C4-2B (cell line): ENCODE results near the gene OR4K2.
"Not testable (repeated sequence)": the region's sequence is repeated elsewhere in the genome, so short reads cannot be mapped to it uniquely, and the experiment has no call there.

Experiments
- H3K27ac ChIP-seq: fragments of 450-650 bp; 2 replicates; pipeline ENCODE4 v1.5.1; 2017
- ZFX ChIP-seq: fragments of 450-650 bp; IDR thresholded peaks from 2 replicates; pipeline ENCODE4 v1.6.1; 2017
- TF ChIP-seq, protein P1 (sequence below): fragments of 450-650 bp; conservative IDR thresholded peaks from 2 replicates; pipeline ENCODE4 v1.5.1; 2017; ENCODE audit warnings: mild to moderate bottlenecking

The OR4K2 gene, protein sequence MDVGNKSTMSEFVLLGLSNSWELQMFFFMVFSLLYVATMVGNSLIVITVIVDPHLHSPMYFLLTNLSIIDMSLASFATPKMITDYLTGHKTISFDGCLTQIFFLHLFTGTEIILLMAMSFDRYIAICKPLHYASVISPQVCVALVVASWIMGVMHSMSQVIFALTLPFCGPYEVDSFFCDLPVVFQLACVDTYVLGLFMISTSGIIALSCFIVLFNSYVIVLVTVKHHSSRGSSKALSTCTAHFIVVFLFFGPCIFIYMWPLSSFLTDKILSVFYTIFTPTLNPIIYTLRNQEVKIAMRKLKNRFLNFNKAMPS

DNA sequence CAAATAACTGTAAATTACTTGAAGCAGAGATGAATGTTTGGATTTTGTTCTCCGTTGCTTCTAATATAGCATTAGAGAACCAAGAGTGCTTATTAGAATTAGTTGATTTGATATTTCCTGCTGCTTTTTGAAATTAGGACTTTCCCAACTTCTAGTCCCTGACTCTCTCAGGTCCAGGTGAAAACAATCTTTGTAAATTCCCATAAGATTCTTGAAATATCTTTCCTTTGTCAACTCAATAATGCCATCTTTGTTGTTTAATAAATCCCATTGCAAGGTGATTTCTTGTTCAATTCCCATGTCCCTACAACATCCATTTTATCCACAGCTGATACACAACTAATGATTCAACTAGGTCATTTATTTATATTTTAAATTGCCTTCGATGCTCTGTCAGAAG, at the start of gene OR4K2:
Gene OR4K2, plus strand, starts transcription at position 301 of the 400 bp plus-strand sequence. CDS start 1,126 bp downstream, outside the sequence.
- no peak within 1 kb of the TSS for H3K27ac ChIP-seq
- TF ChIP-seq, protein P1, sequence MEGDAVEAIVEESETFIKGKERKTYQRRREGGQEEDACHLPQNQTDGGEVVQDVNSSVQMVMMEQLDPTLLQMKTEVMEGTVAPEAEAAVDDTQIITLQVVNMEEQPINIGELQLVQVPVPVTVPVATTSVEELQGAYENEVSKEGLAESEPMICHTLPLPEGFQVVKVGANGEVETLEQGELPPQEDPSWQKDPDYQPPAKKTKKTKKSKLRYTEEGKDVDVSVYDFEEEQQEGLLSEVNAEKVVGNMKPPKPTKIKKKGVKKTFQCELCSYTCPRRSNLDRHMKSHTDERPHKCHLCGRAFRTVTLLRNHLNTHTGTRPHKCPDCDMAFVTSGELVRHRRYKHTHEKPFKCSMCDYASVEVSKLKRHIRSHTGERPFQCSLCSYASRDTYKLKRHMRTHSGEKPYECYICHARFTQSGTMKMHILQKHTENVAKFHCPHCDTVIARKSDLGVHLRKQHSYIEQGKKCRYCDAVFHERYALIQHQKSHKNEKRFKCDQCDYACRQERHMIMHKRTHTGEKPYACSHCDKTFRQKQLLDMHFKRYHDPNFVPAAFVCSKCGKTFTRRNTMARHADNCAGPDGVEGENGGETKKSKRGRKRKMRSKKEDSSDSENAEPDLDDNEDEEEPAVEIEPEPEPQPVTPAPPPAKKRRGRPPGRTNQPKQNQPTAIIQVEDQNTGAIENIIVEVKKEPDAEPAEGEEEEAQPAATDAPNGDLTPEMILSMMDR = no peak
- TF ChIP-seq ZFX = no peak

DNA sequence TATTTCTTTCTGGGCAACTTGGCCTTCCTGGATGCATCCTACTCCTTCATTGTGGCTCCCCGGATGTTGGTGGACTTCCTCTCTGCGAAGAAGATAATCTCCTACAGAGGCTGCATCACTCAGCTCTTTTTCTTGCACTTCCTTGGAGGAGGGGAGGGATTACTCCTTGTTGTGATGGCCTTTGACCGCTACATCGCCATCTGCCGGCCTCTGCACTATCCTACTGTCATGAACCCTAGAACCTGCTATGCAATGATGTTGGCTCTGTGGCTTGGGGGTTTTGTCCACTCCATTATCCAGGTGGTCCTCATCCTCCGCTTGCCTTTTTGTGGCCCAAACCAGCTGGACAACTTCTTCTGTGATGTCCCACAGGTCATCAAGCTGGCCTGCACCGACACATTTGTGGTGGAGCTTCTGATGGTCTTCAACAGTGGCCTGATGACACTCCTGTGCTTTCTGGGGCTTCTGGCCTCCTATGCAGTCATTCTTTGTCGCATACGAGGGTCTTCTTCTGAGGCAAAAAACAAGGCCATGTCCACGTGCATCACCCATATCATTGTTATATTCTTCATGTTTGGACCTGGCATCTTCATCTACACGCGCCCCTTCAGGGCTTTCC, 47.2 kb upstream of the OR4K2 start:
- not testable (repeated sequence) for H3K27ac ChIP-seq
- TF ChIP-seq, protein P1 = peak; percentile 49

DNA sequence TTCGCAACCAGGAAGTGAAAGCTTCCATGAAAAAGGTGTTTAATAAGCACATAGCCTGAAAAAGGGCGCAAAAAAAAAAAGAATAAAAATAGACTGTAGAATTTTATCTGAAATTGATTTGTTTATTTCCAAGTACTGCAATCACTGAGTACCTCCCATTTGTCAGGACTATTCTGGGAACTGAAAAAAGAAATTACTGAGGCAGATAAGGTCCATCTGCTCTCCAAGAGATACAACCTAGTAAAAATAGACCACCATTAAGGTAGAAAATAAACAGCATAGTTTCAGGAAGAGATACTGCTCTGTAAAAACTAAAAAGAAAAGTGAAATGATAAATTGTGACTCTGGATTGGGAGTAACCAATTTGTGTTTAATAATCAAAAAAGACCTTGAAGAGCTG, 46.6 kb upstream of the OR4K2 start:
- TF ChIP-seq ZFX = no peak
- TF ChIP-seq, protein P1 = no peak
- no peak overlapping the region for H3K27ac ChIP-seq

DNA sequence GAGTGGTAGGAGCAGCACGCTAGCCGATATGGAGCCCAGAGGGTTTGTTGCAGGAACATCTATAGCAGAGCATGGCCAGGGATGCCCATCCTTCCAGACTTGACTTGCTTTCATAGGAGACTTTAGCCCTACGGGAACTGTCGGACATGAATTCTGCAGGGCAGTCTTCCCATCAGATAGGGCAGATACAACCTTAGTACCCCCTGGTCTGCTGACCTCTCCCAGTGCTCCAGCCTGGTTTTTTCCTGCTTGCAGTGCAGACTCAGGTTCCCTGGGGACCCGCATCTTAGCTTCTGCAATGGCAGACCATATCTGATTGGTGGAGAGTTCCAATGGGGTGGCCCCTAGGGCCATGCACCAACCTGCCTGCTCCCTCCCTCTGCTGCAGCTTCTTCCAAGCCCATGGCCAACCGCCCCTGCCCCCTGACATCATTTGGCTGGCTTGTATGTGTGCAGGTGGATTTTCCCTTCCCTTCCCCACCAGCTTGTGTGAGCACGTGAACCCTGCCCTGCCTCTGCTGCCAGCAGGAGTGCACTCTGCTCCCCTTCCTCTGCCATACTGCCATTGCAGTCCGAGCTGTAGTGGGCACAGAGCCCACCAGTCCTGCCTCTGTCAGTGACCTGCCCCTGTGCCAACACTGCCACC, 40.6 kb upstream of the OR4K2 start:
- H3K27ac ChIP-seq = not testable (repeated sequence)

DNA sequence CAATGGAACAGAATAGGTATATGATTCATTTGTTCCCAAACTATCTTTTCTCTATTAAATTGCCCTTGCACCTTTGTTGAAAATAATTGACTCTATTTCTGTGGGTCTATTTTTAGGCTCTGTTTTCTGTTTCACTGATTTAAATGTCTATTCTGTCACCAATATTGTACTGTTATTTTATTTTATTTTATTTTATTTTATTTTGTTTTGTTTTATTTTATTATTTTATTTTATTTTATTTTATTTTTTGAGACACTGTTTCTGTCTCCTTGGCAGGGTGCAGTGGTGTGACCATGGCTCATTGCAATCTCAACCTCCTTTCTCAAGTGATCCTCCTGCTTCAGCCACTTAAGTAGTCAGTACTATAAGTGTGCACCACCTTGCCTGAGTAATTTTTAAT, 36.5 kb upstream of the OR4K2 start:
- no peak overlapping the region for H3K27ac ChIP-seq
- TF ChIP-seq, protein P1 = no peak
- no peak for TF ChIP-seq ZFX

DNA sequence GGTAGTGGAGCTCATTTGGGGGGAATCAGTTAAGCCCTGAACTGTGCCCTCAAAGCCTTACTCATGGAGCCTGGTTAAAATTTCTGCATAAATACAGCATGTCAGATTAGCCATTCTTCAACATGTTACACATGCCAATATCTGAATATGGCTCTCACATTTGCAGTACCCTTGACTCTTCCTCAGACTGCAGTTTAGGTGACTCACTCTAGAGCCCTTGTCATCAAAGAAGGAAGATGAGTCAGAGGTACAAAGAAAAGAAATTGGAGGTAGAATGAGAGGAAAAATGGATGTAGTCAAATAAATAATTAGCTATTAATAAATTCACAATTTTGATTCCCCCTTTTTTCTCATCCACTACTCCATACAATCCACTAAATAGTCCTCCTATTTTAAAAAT, 23.6 kb upstream of the OR4K2 start:
- TF ChIP-seq, protein P1 = no peak
- TF ChIP-seq ZFX = no peak
- H3K27ac ChIP-seq = no peak overlapping the region

DNA sequence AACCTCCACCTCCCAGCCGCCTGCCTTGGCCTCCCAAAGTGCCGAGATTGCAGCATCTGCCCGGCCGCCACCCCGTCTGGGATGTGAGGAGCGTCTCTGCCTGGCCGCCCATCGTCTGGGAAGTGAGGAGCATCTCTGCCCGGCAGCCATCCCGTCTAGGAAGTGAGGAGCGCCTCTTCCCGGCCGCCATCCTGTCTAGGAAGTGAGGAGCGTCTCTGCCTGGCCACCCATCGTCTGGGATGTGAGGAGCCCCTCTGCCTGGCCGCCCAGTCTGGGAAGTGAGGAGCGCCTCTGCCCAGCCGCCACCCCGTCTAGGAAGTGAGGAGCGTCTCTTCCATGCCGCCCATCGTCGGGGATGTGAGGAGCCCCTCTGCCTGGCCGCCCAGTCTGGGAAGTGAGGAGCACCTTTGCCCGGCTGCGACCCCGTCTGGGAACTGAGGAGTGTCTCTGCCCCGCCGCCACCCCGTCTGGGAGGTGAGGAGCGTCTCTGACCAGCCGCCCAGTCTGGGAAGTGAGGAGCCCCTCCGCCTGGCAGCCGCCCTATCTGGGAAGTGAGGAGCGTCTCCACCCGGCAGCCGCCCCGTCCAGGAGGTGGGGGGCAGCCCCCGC, 8.8 kb upstream of the OR4K2 start:
- not testable (repeated sequence) for H3K27ac ChIP-seq

DNA sequence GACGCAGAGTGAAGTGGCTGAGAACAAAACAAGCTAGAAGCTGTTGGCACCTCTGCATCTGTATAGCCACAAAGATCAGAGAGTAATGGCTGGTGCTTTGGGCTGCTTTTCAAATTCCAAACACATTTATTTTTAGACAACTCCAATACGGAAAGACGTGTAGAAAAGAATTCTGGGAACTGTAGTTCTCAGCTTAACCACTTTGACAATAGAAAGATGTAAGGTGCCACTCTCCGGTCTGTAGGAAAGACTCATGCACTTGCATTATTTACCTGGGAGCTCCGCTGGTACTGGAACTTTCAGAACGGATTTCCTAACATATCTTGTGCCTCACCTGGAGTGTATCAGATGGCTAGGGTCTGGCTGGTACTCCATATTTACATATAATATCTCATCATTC, 1.8 kb upstream of the OR4K2 start:
- TF ChIP-seq, protein P1 = no peak
- no peak for TF ChIP-seq ZFX
- H3K27ac ChIP-seq = no peak overlapping the region
